Activated naive CD4-positive, alpha-beta T cell treated with anti-CD3 and anti-CD28 coated beads, Interleukin-2, amount 10 ng/mL, durations not matched to agents 7 days and 5 days (primary cell): ENCODE data around the gene PRPH.
A peak's percentile ranks its signal among the peaks of the same experiment; 100 is the strongest.
"Not testable (repeated sequence)": the region's sequence is repeated elsewhere in the genome, so short reads cannot be mapped to it uniquely, and the experiment has no call there.

Experiments
- CTCF ChIA-PET: fragments of 350-600 bp; sonication (Branson Sonifier 250); formaldehyde crosslinking; loops from one replicate; lab custom pipeline; 2021; ENCODE audit warnings: antibody characterized with exemption; lab: Charles Lee
- DNase-seq: peaks from one replicate; pipeline ENCODE4 v3.0.0-alpha.2; 2020
- H3K27ac Mint-ChIP-seq: one replicate; pipeline ENCODE4 v1.8.0; 2021; ENCODE audit warnings: mild to moderate bottlenecking, moderate library complexity, mixed read lengths
- H3K27me3 Mint-ChIP-seq: one replicate; pipeline ENCODE4 v1.8.0; 2021; ENCODE audit warnings: mild to moderate bottlenecking, mixed read lengths
- H3K36me3 Mint-ChIP-seq: one replicate; pipeline ENCODE4 v1.8.0; 2021; ENCODE audit warnings: mixed read lengths
- H3K4me1 Mint-ChIP-seq: one replicate; pipeline ENCODE4 v1.8.0; 2021; ENCODE audit warnings: mixed read lengths
- H3K4me3 Mint-ChIP-seq: one replicate; pipeline ENCODE4 v1.8.0; 2021; ENCODE audit warnings: mild to moderate bottlenecking, moderate library complexity, mixed read lengths
- H3K9me3 Mint-ChIP-seq: one replicate; pipeline ENCODE4 v1.8.0; 2021; ENCODE audit warnings: mixed read lengths

The PRPH gene

DNA sequence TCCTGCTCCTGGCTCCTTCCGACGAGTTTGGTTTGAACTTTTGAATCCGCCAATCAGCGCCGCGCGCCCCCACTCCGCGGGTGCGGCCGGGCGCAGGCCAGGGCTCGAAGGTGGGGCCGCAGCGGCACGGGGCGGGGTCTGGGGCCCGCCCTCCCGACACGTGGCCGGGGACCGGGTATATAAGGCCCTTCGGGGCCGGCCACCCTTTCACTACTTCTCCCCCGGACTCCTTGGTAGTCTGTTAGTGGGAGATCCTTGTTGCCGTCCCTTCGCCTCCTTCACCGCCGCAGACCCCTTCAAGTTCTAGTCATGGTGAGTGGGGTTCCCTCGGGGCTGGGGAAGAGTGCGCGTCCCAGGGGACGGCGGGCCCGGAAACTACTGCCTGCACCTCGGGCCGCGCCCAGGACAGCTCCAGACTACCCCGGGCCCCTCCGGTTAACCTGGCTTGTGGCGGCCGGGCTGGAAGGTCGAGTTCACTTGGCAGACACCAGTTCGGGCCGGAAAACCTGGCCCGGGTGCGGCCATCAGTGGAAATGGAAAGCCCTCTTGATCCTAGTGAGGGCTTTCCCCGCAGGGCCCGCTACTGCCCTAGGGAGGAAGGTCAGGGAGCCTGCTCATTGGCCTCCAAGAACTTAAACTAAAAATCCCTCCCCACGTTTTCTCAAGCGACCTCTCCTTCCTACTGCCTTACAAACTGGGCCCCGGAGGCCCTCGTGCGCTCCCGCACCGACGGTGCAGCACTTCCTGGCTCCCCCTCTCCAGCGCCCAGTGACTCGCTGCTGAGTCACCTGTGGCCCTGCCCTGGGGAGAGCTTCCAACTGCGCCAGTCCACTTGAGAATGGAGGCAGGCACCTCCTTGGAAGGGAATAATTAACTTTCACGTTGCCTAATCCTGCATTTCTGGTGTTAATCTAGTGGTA is 29.8 kb upstream of the PRPH start, which contains the start of gene TUBA1C:
TSS of gene TUBA1C (plus strand) at position 210 of the 920 bp plus-strand sequence. CDS start at position 310, 100 bp downstream.
- peaks cover 55% of the 10 kb centered on the region for H3K4me1 Mint-ChIP-seq
- peak within 1 kb of the TSS; percentile 99 for H3K4me3 Mint-ChIP-seq
- peak within 1 kb of the TSS; percentile 99 for H3K27ac Mint-ChIP-seq
- peaks cover 4% of the 10 kb centered on the region for H3K27me3 Mint-ChIP-seq
- no peaks in the 10 kb centered on the region for H3K9me3 Mint-ChIP-seq
- peaks cover 41% of the 10 kb centered on the region for H3K36me3 Mint-ChIP-seq
- peak; percentile 94 for DNase-seq
- CTCF ChIA-PET: interaction anchor here (0.8 to 2.0 kb wide), 3 partner anchors 10 to 135 kb away, joined by 3 to 6 read pairs (median 4); no protein-coding TSS in a partner anchor

GRCh38 chr12:49269191-49269590 is 25.8 kb upstream of the PRPH start:
- not testable (repeated sequence) for H3K4me3 Mint-ChIP-seq, H3K27me3 Mint-ChIP-seq, H3K9me3 Mint-ChIP-seq, DNase-seq, H3K27ac Mint-ChIP-seq
- CTCF ChIA-PET: interaction anchor here (0.9 kb wide), 1 partner anchor 8 kb away, joined by 3 read pairs; no protein-coding TSS in a partner anchor
- H3K4me1 Mint-ChIP-seq: peaks cover 43% of the 10 kb centered on the region
- peaks cover 61% of the 10 kb centered on the region for H3K36me3 Mint-ChIP-seq

- H3K9me3 Mint-ChIP-seq: no peaks in the 10 kb centered on the region
- H3K27me3 Mint-ChIP-seq: peaks cover 17% of the 10 kb centered on the region
- H3K4me3 Mint-ChIP-seq: no peak overlapping the region
- CTCF ChIA-PET: no interaction called here
- H3K4me1 Mint-ChIP-seq: peaks cover 21% of the 10 kb centered on the region
- H3K27ac Mint-ChIP-seq: no peak overlapping the region
- no peak for DNase-seq
- peaks cover 45% of the 10 kb centered on the region for H3K36me3 Mint-ChIP-seq
Measured at GRCh38 chr12:49272790-49273725, 21.9 kb upstream of the PRPH start.

DNA sequence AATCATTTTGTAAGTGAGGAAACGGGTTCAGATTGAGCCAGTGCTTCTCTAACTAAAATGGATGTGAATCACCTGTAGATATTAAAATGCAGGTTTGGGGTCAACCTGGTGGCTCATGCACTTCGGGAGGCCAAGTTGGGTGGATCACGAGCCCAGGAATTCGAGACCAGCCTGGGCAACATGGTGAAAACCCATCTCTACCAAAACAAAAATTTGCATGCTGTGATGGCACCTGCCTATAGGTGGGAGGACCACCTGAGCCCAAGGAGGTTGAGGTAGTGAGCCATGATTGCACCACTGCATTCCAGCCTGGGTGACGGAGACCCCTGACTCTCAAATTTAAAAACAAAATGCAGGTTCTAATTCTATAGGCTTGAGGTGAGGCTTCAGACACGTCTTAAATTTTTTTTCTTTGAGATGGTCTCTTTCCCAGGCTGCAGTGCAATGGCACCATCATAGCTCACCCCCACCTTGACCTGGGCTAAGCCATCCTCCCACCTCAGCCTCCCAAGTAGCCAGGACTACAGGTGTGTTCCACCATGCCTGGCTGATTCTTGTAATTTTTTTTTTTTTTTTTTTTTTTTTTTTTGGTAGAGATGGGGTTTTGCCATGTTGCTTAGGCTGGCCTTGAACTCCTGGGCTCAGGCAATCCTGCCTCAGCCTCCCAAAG is 21.1 kb upstream of the PRPH start:
- CTCF ChIA-PET: no interaction called here
- Mint-ChIP-seq H3K36me3 (peaks cover 40% of the 10 kb centered on the region), H3K4me1 (peaks cover 14% of the 10 kb centered on the region), H3K4me3 (no peak overlapping the region), H3K27me3 (peaks cover 17% of the 10 kb centered on the region), H3K9me3 (no peaks in the 10 kb centered on the region), H3K27ac (no peak overlapping the region)
- no peak for DNase-seq

DNA sequence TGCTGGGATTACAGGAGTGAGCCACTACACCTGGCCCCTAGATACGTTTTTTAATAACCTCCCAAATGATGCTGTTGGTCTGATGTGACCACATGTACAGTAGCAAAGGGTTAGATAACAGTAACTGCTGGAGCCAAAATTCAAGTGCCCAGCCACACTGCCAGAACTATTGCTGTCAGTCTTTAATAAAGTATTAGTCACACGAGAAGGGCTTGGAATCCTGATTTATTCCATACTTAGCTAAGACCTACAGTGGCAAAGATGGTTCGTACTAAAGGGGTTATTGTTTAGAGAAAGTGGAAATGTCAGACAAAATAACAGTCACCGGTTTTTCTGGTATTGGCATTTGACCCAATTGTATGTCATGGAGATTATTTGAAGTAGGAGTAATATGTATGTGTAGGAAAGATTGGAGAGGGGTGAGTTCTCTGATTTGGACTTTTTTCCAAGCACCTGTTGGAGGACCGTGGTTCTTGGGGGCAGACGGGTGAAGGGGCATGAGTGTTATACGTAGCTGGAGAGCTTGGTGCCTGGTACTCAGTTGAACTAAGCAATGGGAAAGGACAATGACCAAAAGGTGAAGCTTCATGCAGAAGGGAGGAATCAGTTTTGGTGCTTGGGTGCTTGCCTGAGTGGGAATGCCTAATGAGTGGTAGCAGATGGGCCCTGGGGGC is 20.4 kb upstream of the PRPH start:
- no peak for DNase-seq
- Mint-ChIP-seq H3K27me3 (peaks cover 17% of the 10 kb centered on the region), H3K36me3 (peaks cover 35% of the 10 kb centered on the region), H3K4me1 (peaks cover 8% of the 10 kb centered on the region), H3K9me3 (no peaks in the 10 kb centered on the region), H3K27ac (peak overlapping the region; percentile 6), H3K4me3 (no peak overlapping the region)
- CTCF ChIA-PET: interaction anchor here (1.7 kb wide), 1 partner anchor 9 kb away, joined by 6 read pairs; no protein-coding TSS in a partner anchor

- CTCF ChIA-PET: interaction anchor here (0.9 to 1.7 kb wide), 6 partner anchors 8 to 82 kb away, joined by 3 to 6 read pairs (median 3); no protein-coding TSS in a partner anchor
- Mint-ChIP-seq H3K4me3 (no peak overlapping the region), H3K9me3 (no peaks in the 10 kb centered on the region), H3K36me3 (peaks cover 19% of the 10 kb centered on the region), H3K27me3 (peaks cover 34% of the 10 kb centered on the region), H3K4me1 (no peaks in the 10 kb centered on the region), H3K27ac (no peak overlapping the region)
- DNase-seq: no peak
Measured at GRCh38 chr12:49276304-49277290, 18.4 kb upstream of the PRPH start.

- H3K27ac Mint-ChIP-seq: no peak overlapping the region
- H3K27me3 Mint-ChIP-seq: peaks cover 43% of the 10 kb centered on the region
- H3K4me1 Mint-ChIP-seq: no peaks in the 10 kb centered on the region
- no peaks in the 10 kb centered on the region for H3K9me3 Mint-ChIP-seq
- peaks cover 18% of the 10 kb centered on the region for H3K36me3 Mint-ChIP-seq
- no peak for DNase-seq
- CTCF ChIA-PET: interaction anchor here (0.6 to 1.5 kb wide), 5 partner anchors 8 to 432 kb away, joined by 3 read pairs; no protein-coding TSS in a partner anchor
- H3K4me3 Mint-ChIP-seq: no peak overlapping the region
Measured at GRCh38 chr12:49277466-49277865, 17.5 kb upstream of the PRPH start.

DNA sequence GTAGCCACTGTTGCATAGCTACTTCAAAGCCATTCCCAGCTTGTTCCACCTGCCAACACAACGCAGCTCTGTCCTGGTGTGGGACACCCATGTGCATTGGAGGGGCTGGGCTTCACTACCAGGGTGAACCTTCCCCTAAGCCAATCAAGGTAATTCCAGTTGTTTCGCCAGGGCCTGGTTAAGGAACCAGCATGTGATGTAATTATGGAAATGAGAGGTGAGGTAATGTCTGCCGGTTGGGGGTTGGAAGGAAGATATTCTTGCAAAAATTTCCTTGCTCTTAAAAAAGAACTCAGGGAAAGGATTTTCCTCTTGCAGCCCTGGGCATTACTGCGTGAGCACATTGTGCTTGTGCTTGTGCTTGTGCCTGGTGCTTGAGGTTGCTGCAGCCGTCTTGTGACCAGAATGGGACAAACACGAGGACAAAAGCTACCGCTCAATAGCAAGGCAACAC is 15.2 kb upstream of the PRPH start:
- CTCF ChIA-PET: interaction anchor here (1.1 to 1.4 kb wide), 2 partner anchors 9 to 78 kb away, joined by 3 read pairs; no protein-coding TSS in a partner anchor
- Mint-ChIP-seq H3K27me3 (peaks cover 58% of the 10 kb centered on the region), H3K4me1 (no peaks in the 10 kb centered on the region), H3K27ac (no peak overlapping the region), H3K9me3 (no peaks in the 10 kb centered on the region), H3K36me3 (peaks cover under 1% of the 10 kb centered on the region), H3K4me3 (no peak overlapping the region)
- DNase-seq: no peak

DNA sequence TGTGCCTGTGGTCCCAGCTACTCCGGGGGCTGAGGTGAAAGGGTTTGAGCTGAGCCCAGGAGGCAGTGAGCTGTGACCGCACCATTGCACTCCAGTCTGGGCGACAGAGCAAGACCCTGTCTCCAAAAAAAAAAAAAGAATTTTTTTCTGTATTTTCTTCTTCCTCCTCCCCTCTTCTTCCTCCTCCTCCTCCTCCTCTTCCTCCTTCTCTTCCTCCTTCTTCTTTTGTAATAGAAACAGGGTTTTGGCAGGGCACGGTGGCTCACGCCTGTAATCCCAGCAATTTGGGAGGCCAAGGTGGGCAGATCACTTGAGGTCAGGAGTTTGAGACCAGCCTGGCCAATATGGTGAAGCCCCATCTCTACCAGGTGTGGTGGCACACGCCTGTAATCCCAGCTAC is 14.4 kb upstream of the PRPH start:
- H3K4me3 Mint-ChIP-seq, H3K9me3 Mint-ChIP-seq, DNase-seq, H3K36me3 Mint-ChIP-seq, CTCF ChIA-PET, H3K4me1 Mint-ChIP-seq, H3K27ac Mint-ChIP-seq: not testable (repeated sequence)
- peaks cover 65% of the 10 kb centered on the region for H3K27me3 Mint-ChIP-seq

- CTCF ChIA-PET: interaction anchor here (0.7 to 1.3 kb wide), 3 partner anchors 14 to 76 kb away, joined by 3 to 7 read pairs (median 5); no protein-coding TSS in a partner anchor
- peaks cover 70% of the 10 kb centered on the region for H3K27me3 Mint-ChIP-seq
- H3K4me3 Mint-ChIP-seq: no peak overlapping the region
- no peak for DNase-seq
- H3K4me1 Mint-ChIP-seq: no peaks in the 10 kb centered on the region
- no peaks in the 10 kb centered on the region for H3K36me3 Mint-ChIP-seq
- no peak overlapping the region for H3K27ac Mint-ChIP-seq
- no peaks in the 10 kb centered on the region for H3K9me3 Mint-ChIP-seq
Measured at GRCh38 chr12:49282302-49282701, 12.6 kb upstream of the PRPH start.

GRCh38 chr12:49282740-49283375 is 12.1 kb upstream of the PRPH start:
- CTCF ChIA-PET: interaction anchor here (0.7 to 1.3 kb wide), 3 partner anchors 14 to 75 kb away, joined by 3 to 7 read pairs (median 5); no protein-coding TSS in a partner anchor
- H3K27me3 Mint-ChIP-seq: peaks cover 67% of the 10 kb centered on the region
- H3K4me3 Mint-ChIP-seq: not testable (repeated sequence)

More at GRCh38 chr12:49282740-49283375, 12.1 kb upstream of the PRPH start:
- not testable (repeated sequence) for H3K4me1 Mint-ChIP-seq, DNase-seq, H3K9me3 Mint-ChIP-seq, H3K27ac Mint-ChIP-seq, H3K36me3 Mint-ChIP-seq
